Measurements from ENCODE around the gene NOD1. TPM values are rescaled to one million over a fixed set of nuclear protein-coding genes. Genes with fewer than 3 reads are reported as not detected.

The NOD1 gene
- total RNA-seq, 1 donor from 2014 or later: 7.6 TPM

DNA sequence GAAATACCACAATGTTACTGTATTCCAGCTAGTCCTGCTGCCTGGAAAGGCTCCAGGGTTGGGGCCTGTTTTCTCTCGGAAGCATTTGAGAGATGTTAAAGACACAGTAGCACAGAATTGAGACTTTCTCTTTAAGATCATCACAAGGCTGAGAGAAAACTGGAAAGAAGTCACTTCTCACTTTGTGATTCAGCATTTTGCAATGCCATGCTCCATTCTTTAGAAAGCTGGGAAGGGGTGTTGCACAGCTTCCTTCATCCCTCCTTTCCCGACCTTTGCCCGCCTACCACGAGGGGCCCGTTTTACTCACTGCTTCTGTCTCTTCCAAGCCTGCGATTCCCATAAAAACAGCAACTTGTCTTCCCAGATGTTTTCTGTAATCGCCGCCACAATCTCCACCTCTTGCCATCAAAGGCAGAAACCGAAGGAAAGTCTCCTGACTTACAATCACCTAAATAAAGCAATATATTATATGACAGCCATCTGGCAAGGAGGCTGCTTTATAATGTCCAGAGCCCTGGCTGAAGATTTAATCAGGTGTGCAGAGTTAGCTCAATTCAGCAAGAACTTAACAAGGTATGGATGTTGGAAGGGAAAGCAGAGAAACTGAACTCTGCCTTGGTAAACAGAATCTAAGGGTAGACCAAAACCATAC, 18.9 kb downstream of the NOD1 start:
- ATAC-seq (ENCODE audit: poor library complexity) (peak; percentile 44), DNase-seq (peak; percentile 72)
- intact Hi-C loops (cut with DNase I): no loop called here

GRCh38 chr7:30458311-30458710, 20.3 kb downstream of the NOD1 start:
- intact Hi-C loops (cut with DNase I): no loop called here
- ATAC-seq (ENCODE audit: poor library complexity) (no peak), DNase-seq (no peak)

GRCh38 chr7:30453921-30454320, 24.7 kb downstream of the NOD1 start:
- DNase-seq (no peak), ATAC-seq (ENCODE audit: poor library complexity) (peak; percentile 34)
- intact Hi-C loops (cut with DNase I): no loop called here

DNA sequence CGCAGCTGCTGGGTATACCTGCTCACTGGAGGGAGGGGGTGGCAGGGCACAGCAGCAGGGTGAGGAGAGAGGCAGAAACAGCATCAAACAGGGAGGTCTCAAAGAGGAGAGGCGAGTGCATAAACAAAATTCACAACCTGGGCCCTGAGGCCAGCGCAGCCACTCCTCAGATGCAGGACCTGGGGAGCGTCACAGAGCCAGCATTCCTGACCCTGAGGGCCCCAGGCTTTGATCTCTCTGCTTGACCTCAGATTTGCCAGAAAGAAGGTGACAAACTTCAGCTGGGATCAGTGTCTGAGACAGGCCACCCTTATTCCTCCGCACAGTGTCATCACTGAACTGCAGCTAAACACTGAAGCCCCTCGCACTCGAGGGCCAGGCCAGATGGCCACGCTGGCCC, 25.6 kb downstream of the NOD1 start:
- intact Hi-C loops (cut with DNase I): no loop called here
- no peak for DNase-seq
- ATAC-seq (ENCODE audit: poor library complexity): no peak

DNA sequence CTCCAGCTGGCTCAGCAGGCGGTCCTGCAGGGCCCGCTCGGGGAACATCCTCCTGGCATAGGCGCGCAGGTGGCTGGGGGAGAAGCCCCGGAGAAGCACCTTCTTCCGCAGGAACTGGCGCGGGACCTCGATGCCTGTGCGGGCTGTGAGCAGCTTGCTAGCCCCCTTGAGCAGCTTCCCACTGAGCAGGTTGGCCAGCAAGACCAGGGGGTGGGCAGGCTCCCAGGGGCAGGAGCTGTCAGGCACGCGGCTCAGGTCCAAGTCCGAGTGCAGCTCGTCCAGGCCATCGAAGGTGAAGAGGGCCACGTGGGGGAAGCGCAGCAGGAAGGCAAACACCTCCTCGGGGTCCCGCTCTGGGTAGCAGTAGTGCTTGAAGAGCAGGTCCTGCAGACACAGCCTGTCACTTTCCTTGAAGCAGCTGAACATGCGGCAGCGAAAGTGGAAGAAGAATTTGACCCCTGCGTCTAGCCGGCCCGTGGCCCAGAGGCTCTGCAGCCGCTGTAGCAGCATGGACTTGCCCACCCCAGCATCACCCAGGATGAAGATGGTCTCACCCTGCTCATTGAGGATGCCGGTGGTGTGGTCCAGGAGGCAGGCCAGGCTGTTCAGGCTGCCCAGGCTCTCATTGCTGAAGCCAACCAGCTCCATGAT, 26.2 kb downstream of the NOD1 start:
- intact Hi-C loops (cut with DNase I): no loop called here
- DNase-seq (no peak), ATAC-seq (ENCODE audit: poor library complexity) (no peak)

GRCh38 chr7:30451539-30452279, 26.9 kb downstream of the NOD1 start:
- ATAC-seq (ENCODE audit: poor library complexity): no peak
- no peak for DNase-seq
- intact Hi-C loops (cut with DNase I): no loop called here

GRCh38 chr7:30450983-30451497, 27.5 kb downstream of the NOD1 start:
- intact Hi-C loops (cut with DNase I): no loop called here
- DNase-seq (no peak), ATAC-seq (ENCODE audit: poor library complexity) (no peak)

GRCh38 chr7:30450240-30450982, 28.2 kb downstream of the NOD1 start:
- no peak for ATAC-seq (ENCODE audit: poor library complexity)
- DNase-seq: no peak
- intact Hi-C loops (cut with DNase I): no loop called here

GRCh38 chr7:30448461-30449189, 30.0 kb downstream of the NOD1 start:
- ATAC-seq (ENCODE audit: poor library complexity): peak; percentile 82

GRCh38 chr7:30447466-30447865, 31.1 kb downstream of the NOD1 start:
- intact Hi-C loops (cut with DNase I): no loop called here
- ATAC-seq (ENCODE audit: poor library complexity) (no peak), DNase-seq (no peak)

More at GRCh38 chr7:30448461-30449189, 30.0 kb downstream of the NOD1 start:
- no peak for DNase-seq
- intact Hi-C loops (cut with DNase I): no loop called here

DNA sequence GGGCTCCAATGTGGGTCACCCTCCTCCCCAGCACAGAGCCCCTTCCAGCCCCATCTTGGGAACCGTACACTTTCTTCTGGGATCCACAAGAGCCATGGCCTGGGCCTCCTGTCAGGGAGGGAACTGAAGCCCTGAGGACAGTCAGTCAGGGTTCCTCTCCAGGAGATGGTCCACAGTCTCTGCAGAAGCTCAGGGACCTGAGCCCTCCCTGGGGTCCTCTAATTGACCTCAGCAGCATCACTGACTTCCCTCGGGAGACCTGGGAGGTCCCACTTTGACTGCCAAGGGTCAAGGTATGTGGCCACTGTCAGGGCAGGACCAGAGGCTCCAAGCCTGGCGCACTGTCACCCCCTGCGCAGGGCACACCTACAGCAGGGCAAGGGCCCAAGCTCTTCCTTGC, 32.3 kb downstream of the NOD1 start:
- intact Hi-C loops (cut with DNase I): no loop called here
- ATAC-seq (ENCODE audit: poor library complexity) (no peak), DNase-seq (no peak)

DNA sequence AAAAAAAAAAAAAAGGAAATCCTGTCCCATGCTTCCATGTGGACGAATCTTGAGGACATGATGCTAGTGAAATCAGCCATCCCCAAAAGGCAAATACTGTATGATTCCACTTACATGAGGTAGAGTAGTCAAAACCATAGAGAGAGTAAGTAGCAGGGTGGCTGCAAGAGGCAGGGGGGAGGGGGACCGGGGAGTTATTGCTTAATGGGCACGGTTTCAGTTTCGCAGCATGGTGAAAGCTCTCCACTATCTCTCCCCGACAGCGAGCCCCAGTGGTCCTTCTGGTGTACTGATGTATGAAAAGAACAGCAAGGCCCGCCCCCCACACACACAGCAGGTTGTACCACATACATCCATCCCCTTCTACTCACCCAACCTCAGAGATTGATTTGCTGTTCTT, 32.8 kb downstream of the NOD1 start:
- DNase-seq (peak; percentile 88), ATAC-seq (ENCODE audit: poor library complexity) (peak; percentile 85)
- intact Hi-C loops (cut with DNase I): no loop called here

DNA sequence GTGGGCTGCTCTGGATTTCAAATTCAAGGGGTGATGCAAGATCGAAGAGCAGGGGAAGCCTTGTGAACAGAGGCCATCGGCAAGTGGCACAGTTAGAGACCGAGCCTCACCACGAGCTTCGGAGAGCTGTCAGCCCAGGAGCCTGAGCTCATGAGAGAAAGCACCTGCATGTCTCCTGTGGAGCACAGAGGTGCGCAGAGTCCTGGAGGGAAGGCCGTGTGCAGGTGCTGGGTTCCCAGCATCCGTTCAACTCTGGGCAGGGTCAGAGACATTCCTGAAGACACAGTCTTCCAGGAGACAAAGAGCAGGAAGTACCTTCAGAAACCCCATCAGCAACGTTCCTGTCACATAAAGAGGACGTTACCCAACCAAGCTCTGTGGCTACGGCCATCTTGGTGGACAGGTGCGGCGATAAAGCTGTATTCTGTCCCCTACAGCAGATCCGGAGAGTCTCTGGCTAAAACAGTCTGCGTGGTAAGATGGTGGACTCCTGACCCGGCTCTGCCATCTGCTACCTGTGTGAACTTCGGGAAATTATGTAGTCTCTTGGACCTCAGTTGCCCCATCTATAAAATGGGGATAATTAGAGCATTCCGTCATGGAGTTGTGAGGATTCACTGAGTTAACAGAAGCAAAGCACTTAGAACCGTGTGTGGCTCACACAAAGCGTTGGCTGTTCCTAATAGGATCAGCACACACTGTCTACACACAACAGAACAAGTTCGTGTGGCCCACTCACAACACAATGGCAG, 40.6 kb downstream of the NOD1 start:
- intact Hi-C loops (cut with DNase I): no loop called here
- no peak for ATAC-seq (ENCODE audit: poor library complexity)
- no peak for DNase-seq

DNA sequence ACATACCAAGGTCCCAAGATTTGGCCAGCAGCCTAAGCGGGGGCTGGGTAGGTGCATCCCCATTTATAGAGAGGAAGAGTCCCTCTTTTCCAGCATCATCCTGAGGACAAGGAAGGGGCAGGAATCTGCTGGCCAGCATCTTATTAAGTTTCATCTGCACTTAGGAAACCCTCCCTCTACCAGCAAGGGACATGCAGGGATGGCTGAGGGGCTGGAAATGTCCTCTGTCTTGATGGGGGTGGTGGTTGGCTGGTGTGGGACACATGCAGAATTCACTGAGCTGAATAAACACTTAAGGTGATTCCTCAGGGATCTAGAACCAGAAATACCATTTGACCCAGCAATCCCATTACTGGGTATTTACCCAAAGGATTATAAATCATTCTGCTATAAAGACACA, 42.1 kb downstream of the NOD1 start:
- no peak for DNase-seq
- intact Hi-C loops (cut with DNase I): no loop called here
- ATAC-seq (ENCODE audit: poor library complexity): no peak

DNA sequence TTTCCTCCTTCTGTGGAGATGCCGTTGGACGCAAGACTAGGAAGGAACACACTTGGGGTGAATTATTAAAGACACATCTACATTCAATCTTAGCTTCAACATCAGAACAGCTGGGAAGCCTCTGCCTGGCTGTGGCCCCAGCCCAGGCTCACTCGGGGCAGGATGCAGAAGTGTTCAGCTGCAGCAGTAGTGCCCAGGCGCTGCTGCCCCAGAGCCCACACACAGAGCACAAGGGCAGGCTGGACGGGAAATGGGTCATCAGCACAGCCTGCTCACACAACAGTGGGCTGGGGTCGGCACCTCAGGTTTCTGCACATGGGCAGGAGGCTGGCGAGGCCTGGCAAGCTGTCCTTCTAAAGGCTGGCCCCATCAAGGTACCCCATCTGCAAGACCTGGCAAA, 42.5 kb downstream of the NOD1 start:
- ATAC-seq (ENCODE audit: poor library complexity) (no peak), DNase-seq (no peak)
- intact Hi-C loops (cut with DNase I): no loop called here

GRCh38 chr7:30434140-30434799, 44.3 kb downstream of the NOD1 start:
- no peak for DNase-seq
- intact Hi-C loops (cut with DNase I): no loop called here
- ATAC-seq (ENCODE audit: poor library complexity): no peak

GRCh38 chr7:30433506-30433905, 45.1 kb downstream of the NOD1 start:
- ATAC-seq (ENCODE audit: poor library complexity) (no peak), DNase-seq (no peak)
- intact Hi-C loops (cut with DNase I): no loop called here

Measured in Right ventricle myocardium superior (tissue), 1 donor.